Ascending aorta (tissue), 2 donors: ENCODE measurements around the gene GAB2. TPM values are rescaled to one million over a fixed set of nuclear protein-coding genes. Genes with fewer than 3 reads are reported as not detected.
"Not testable (repeated sequence)": the region's sequence is repeated elsewhere in the genome, so short reads cannot be mapped to it uniquely, and the experiment has no call there.

Experiments used
- DNase-seq, 2 donors: peaks; one replicate each; pipeline ENCODE4 v3.0.0-alpha.2; 2019; ENCODE audit warnings: low spot score in 2 of 2
- H3K27ac ChIP-seq, 2 donors: fragments of 200-600 bp; sonication (generic); one replicate each; pipeline ENCODE4 v1.5.1; 2016 to 2017; ENCODE audit warnings: mild to moderate bottlenecking in 1 of 2
- H3K27me3 ChIP-seq: fragments of 200-600 bp; sonication (generic); one replicate; pipeline ENCODE4 v1.5.1; 2017
- H3K36me3 ChIP-seq, 2 donors: fragments of 200-600 bp; sonication (generic); one replicate each; pipeline ENCODE4 v1.5.1; 2016
- H3K4me1 ChIP-seq, 2 donors: fragments of 200-600 bp; sonication (generic); one replicate each; pipeline ENCODE4 v1.5.1; 2016 to 2017; ENCODE audit warnings: mild to moderate bottlenecking in 1 of 2
- H3K4me3 ChIP-seq, 2 donors: fragments of 200-600 bp; sonication (generic); one replicate each; pipeline ENCODE4 v1.5.1; 2016 to 2017; ENCODE audit warnings: mild to moderate bottlenecking in 1 of 2
- H3K9me3 ChIP-seq, 2 donors: fragments of 200-600 bp; sonication (generic); one replicate each; pipeline ENCODE4 v1.5.1; 2016
- intact Hi-C: fragments of 100-400 bp; cut with DNase I; formaldehyde crosslinking; loops from one replicate; pipeline ENCODE4 v1.15.1; 2023
- total RNA-seq: library from RNA; depleted of rRNA; stranded (reverse); fragments of >200 nt; gene quantifications from one replicate; pipeline ENCODE4 v1.1.0, GENCODE V29; 2016
- TF ChIP-seq, protein P1 (sequence below), 3 experiments: fragments of 200-600 bp in 2 of 3; fragments of 450-650 bp in 1 of 3; sonication (generic) in 2 of 3; IDR thresholded peaks; one replicate each; pipeline ENCODE4 v1.5.1; 2016 to 2019; ENCODE audit warnings: antibody characterized with exemption in 3 of 3, mild to moderate bottlenecking in 1 of 3, moderate library complexity in 1 of 3

GAB2 gene
- total RNA-seq, 1 donor from 2014 or later: 21.6 TPM

GRCh38 chr11:78181185-78181584 is 236.4 kb downstream of the GAB2 start:
- no peaks in the 10 kb centered on the region for H3K9me3 ChIP-seq
- H3K4me1 ChIP-seq: peaks cover 0 to 10% of the 10 kb centered on the region in 2 donors
- H3K4me3 ChIP-seq: no peak overlapping the region
- H3K27me3 ChIP-seq: no peaks in the 10 kb centered on the region
- DNase-seq: no peak
- peak overlapping the region; percentile 11 to 36 for H3K27ac ChIP-seq
- peaks cover 8 to 9% of the 10 kb centered on the region in 2 donors for H3K36me3 ChIP-seq
- TF ChIP-seq, protein P1, sequence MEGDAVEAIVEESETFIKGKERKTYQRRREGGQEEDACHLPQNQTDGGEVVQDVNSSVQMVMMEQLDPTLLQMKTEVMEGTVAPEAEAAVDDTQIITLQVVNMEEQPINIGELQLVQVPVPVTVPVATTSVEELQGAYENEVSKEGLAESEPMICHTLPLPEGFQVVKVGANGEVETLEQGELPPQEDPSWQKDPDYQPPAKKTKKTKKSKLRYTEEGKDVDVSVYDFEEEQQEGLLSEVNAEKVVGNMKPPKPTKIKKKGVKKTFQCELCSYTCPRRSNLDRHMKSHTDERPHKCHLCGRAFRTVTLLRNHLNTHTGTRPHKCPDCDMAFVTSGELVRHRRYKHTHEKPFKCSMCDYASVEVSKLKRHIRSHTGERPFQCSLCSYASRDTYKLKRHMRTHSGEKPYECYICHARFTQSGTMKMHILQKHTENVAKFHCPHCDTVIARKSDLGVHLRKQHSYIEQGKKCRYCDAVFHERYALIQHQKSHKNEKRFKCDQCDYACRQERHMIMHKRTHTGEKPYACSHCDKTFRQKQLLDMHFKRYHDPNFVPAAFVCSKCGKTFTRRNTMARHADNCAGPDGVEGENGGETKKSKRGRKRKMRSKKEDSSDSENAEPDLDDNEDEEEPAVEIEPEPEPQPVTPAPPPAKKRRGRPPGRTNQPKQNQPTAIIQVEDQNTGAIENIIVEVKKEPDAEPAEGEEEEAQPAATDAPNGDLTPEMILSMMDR (IDR thresholded peaks at IDR 0.05): no peak
- intact Hi-C loops: loop anchor here (10.0 kb wide), 1 partner anchor 186 kb away; the partner anchor contains the start of gene INTS4

- Histone ChIP-seq H3K27me3 (no peaks in the 10 kb centered on the region), H3K27ac (peak overlapping the region; percentile 21 to 36), H3K4me3 (no peak overlapping the region), H3K9me3 (no peaks in the 10 kb centered on the region), H3K4me1 (peaks cover 0 to 7% of the 10 kb centered on the region in 2 donors), H3K36me3 (peaks cover 8 to 9% of the 10 kb centered on the region in 2 donors)
- TF ChIP-seq, protein P1 (IDR thresholded peaks at IDR 0.05): no peak
- no peak for DNase-seq
- intact Hi-C loops: loop anchor here (10.0 kb wide), 1 partner anchor 186 kb away; the partner anchor contains the start of gene INTS4
These were observed 236.9 kb downstream of the GAB2 start for GRCh38 chr11:78180751-78181150.

GRCh38 chr11:78179459-78180071 is 238.1 kb downstream of the GAB2 start:
- TF ChIP-seq, protein P1 (IDR thresholded peaks at IDR 0.05): no peak
- peak overlapping the region; percentile 28 to 62 for H3K27ac ChIP-seq
- H3K4me1 ChIP-seq: peaks cover 0 to 7% of the 10 kb centered on the region in 2 donors
- H3K27me3 ChIP-seq: no peaks in the 10 kb centered on the region
- no peak overlapping the region for H3K4me3 ChIP-seq
- intact Hi-C loops: loop anchor here (10.0 kb wide), 1 partner anchor 185 kb away; the partner anchor contains the start of gene INTS4
- H3K36me3 ChIP-seq: peaks cover 8 to 9% of the 10 kb centered on the region in 2 donors
- DNase-seq: no peak
- no peaks in the 10 kb centered on the region for H3K9me3 ChIP-seq

DNA sequence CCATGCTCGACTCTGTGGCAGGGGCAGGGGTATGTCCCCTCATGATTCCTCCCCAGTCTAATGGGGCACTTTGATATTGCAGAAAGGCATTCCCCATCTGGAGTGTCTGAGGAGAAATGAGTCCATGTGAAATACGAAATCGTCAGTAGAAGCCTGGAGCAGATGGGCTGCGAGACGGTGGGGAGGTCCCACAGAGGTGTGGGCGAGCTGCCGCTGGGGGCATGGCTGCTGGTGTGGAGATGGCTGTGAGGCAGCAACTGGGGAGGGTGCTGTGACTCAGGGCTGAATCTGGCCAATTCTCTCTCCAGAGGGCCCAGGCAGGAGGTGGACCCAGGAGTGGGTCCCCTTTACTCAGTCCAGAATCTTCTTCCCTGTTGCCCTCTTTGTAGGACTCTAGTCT is 240.4 kb downstream of the GAB2 start:
- H3K36me3 ChIP-seq: peaks cover 26 to 27% of the 10 kb centered on the region in 2 donors
- H3K4me1 ChIP-seq: peaks cover 0 to 7% of the 10 kb centered on the region in 2 donors
- intact Hi-C loops: no loop called here
- no peaks in the 10 kb centered on the region for H3K9me3 ChIP-seq
- no peaks in the 10 kb centered on the region for H3K27me3 ChIP-seq
- H3K4me3 ChIP-seq: no peak overlapping the region
- DNase-seq: no peak
- peak overlapping the region; percentile 28 to 33 for H3K27ac ChIP-seq
- TF ChIP-seq, protein P1 (IDR thresholded peaks at IDR 0.05): no peak

GRCh38 chr11:78176605-78177141 is 240.9 kb downstream of the GAB2 start:
- no peaks in the 10 kb centered on the region for H3K27me3 ChIP-seq
- TF ChIP-seq, protein P1 (IDR thresholded peaks at IDR 0.05): no peak
- H3K4me1 ChIP-seq: peaks cover 0 to 7% of the 10 kb centered on the region in 2 donors
- H3K27ac ChIP-seq: peak overlapping the region; percentile 28 to 33
- peaks cover 29 to 30% of the 10 kb centered on the region in 2 donors for H3K36me3 ChIP-seq
- H3K4me3 ChIP-seq: no peak overlapping the region
- intact Hi-C loops: no loop called here
- no peaks in the 10 kb centered on the region for H3K9me3 ChIP-seq
- DNase-seq: no peak

DNA sequence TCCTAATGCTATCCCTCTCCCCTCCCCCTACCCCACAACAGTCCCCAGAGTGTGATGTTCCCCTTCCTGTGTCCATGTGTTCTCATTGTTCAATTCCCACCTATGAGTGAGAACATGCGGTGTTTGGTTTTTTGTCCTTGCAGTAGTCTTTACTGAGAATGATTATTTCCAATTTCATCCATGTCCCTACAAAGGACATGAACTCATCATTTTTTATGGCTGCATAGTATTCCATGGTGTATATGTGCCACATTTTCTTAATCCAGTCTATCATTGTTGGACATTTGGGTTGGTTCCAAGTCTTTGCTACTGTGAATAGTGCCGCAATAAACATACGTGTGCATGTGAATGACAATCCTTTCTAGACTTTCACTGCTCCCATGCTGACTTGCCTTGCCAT is 241.8 kb downstream of the GAB2 start:
- H3K36me3 ChIP-seq: peaks cover 31 to 35% of the 10 kb centered on the region in 2 donors
- intact Hi-C loops: not testable (repeated sequence)

More for the DNA sequence above, 241.8 kb downstream of the GAB2 start:
- H3K4me3 ChIP-seq, H3K4me1 ChIP-seq, H3K9me3 ChIP-seq, DNase-seq, H3K27me3 ChIP-seq: not testable (repeated sequence)
- peak overlapping the region in 1 of 2 donors; percentile 33 for H3K27ac ChIP-seq
